Measurements from ENCODE around the gene PAPPA2. TPM values are rescaled to one million over a fixed set of nuclear protein-coding genes. Genes with fewer than 3 reads are reported as not detected.

Gene PAPPA2
- total and polyA plus RNA-seq, 2 donors (not counting 1 experiment from before 2014, with no cell fraction given): not detected

DNA sequence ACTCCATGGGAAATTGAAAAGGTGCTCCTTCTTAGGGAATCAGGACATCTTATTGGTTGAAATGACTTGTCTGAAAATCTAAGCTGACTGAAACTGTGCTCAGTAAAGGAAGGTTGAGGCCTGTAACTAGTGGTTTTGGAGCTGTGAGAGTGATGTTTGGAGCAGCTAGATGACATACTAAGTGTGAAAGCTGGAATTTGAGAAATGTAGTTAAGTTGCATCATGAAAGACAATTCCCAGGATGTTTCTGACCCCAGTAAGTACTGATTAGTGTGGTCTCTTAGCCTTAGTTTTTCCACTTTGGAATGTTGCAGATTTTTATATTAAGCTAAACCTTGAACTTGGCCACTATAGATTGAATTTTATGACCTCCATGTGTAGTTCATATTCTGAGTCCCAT, 154.9 kb downstream of the PAPPA2 start:
- Histone ChIP-seq H3K4me2 (replicated peaks; ENCODE audit: low read depth, low read length, poor library complexity, severe bottlenecking) (no peak overlapping the region), H3K36me3 (replicated peaks in 1 of 2; ENCODE audit: control extremely low read depth in 1 of 2, control insufficient read depth in 1 of 2, extremely low read depth in 1 of 2, insufficient read depth in 2 of 2, low read length in 1 of 2) (no peaks in the 10 kb centered on the region), H3K27me3 (replicated peaks in 1 of 4; ENCODE audit: control extremely low read depth in 1 of 4, control insufficient read depth in 3 of 4, insufficient read depth in 4 of 4, low read length in 3 of 4) (no peaks in the 10 kb centered on the region), H4K20me1 (ENCODE audit: control insufficient read depth, insufficient read depth, low read length, poor library complexity, severe bottlenecking) (no peaks in the 10 kb centered on the region), H3K4me1 (ENCODE audit: control insufficient read depth in 2 of 2, insufficient read depth in 2 of 2, low read length in 2 of 2) (no peaks in the 10 kb centered on the region), H3K9ac (ENCODE audit: low read length) (no peak overlapping the region), H3K4me3 (ENCODE audit: control extremely low read depth in 1 of 5, extremely low read depth in 1 of 5, insufficient read depth in 1 of 5, low read depth in 2 of 5, low read length in 4 of 5) (no peak overlapping the region), H3K79me2 (ENCODE audit: control insufficient read depth, insufficient read depth, low read length) (no peaks in the 10 kb centered on the region), H3K9me3 (ENCODE audit: control extremely low read depth in 1 of 3, control insufficient read depth in 2 of 3, insufficient read depth in 1 of 3, low read length in 2 of 3) (peaks cover 0 to 2% (median 0%) of the 10 kb centered on the region in 3 donors), H3K27ac (ENCODE audit: low read length in 2 of 2) (no peak overlapping the region), H2AFZ (ENCODE audit: insufficient read depth, low read depth, low read length, poor library complexity, severe bottlenecking) (no peak overlapping the region)
- ChIA-PET POLR2A (no interaction called here), CTCF (no interaction called here)
- Mint-ChIP-seq H3K27ac (no peak overlapping the region), H3K4me1 (no peaks in the 10 kb centered on the region), H3K27me3 (peaks cover 2% of the 10 kb centered on the region), H3K4me3 (no peak overlapping the region), H3K9me3 (ENCODE audit: insufficient read depth) (no peaks in the 10 kb centered on the region)
- ATAC-seq (ENCODE audit: low read depth): no peak
- no peak for DNase-seq
- intact Hi-C loops (cut with micrococcal nuclease): no loop called here
- TF ChIP-seq, protein P1, sequence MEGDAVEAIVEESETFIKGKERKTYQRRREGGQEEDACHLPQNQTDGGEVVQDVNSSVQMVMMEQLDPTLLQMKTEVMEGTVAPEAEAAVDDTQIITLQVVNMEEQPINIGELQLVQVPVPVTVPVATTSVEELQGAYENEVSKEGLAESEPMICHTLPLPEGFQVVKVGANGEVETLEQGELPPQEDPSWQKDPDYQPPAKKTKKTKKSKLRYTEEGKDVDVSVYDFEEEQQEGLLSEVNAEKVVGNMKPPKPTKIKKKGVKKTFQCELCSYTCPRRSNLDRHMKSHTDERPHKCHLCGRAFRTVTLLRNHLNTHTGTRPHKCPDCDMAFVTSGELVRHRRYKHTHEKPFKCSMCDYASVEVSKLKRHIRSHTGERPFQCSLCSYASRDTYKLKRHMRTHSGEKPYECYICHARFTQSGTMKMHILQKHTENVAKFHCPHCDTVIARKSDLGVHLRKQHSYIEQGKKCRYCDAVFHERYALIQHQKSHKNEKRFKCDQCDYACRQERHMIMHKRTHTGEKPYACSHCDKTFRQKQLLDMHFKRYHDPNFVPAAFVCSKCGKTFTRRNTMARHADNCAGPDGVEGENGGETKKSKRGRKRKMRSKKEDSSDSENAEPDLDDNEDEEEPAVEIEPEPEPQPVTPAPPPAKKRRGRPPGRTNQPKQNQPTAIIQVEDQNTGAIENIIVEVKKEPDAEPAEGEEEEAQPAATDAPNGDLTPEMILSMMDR (IDR thresholded peaks at IDR 0.05): no peak
- no peak for TF ChIP-seq EZH2 (IDR thresholded peaks at IDR 0.05; ENCODE audit: borderline replicate concordance, insufficient read depth, low read depth, low read length, poor library complexity, severe bottlenecking)

DNA sequence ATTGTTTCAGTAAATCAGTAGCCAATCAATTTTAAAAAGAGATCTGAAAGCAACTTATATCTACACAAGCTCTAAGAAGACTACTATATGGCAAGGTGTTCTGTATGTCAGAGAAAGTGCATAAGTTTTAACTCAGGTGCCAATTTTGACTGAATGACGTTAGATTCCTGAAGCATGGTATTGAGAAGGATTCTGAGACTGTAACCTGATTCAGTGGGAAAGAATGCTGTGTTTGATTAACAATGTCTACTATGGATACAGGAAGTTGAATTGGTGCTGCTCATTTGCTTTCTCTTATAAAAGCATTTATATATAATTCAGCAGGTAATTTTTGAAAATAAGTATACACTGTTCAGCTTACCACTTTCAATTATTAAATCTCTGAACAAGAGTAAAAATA, 156.3 kb downstream of the PAPPA2 start:
- H3K9me3 Mint-ChIP-seq (ENCODE audit: insufficient read depth): peaks cover 3% of the 10 kb centered on the region
- CTCF ChIA-PET: no interaction called here
- Histone ChIP-seq H3K36me3 (replicated peaks in 1 of 2; ENCODE audit: control extremely low read depth in 1 of 2, control insufficient read depth in 1 of 2, extremely low read depth in 1 of 2, insufficient read depth in 2 of 2, low read length in 1 of 2) (no peaks in the 10 kb centered on the region), H3K4me1 (ENCODE audit: control insufficient read depth in 2 of 2, insufficient read depth in 2 of 2, low read length in 2 of 2) (no peaks in the 10 kb centered on the region), H3K9ac (ENCODE audit: low read length) (no peak overlapping the region), H2AFZ (ENCODE audit: insufficient read depth, low read depth, low read length, poor library complexity, severe bottlenecking) (no peak overlapping the region), H3K79me2 (ENCODE audit: control insufficient read depth, insufficient read depth, low read length) (no peaks in the 10 kb centered on the region), H4K20me1 (ENCODE audit: control insufficient read depth, insufficient read depth, low read length, poor library complexity, severe bottlenecking) (no peaks in the 10 kb centered on the region), H3K27ac (ENCODE audit: low read length in 2 of 2) (no peak overlapping the region), H3K27me3 (replicated peaks in 1 of 4; ENCODE audit: control extremely low read depth in 1 of 4, control insufficient read depth in 3 of 4, insufficient read depth in 4 of 4, low read length in 3 of 4) (no peaks in the 10 kb centered on the region), H3K4me3 (ENCODE audit: control extremely low read depth in 1 of 5, extremely low read depth in 1 of 5, insufficient read depth in 1 of 5, low read depth in 2 of 5, low read length in 4 of 5) (no peak overlapping the region), H3K9me3 (ENCODE audit: control extremely low read depth in 1 of 3, control insufficient read depth in 2 of 3, insufficient read depth in 1 of 3, low read length in 2 of 3) (peaks cover 0 to 2% (median 0%) of the 10 kb centered on the region in 3 donors), H3K4me2 (replicated peaks; ENCODE audit: low read depth, low read length, poor library complexity, severe bottlenecking) (no peak overlapping the region)
- POLR2A ChIA-PET: no interaction called here
- no peak for ATAC-seq (ENCODE audit: low read depth)
- intact Hi-C loops (cut with micrococcal nuclease): no loop called here
- no peak overlapping the region for H3K27ac Mint-ChIP-seq
- TF ChIP-seq EZH2 (IDR thresholded peaks at IDR 0.05; ENCODE audit: borderline replicate concordance, insufficient read depth, low read depth, low read length, poor library complexity, severe bottlenecking): no peak
- TF ChIP-seq, protein P1 (IDR thresholded peaks at IDR 0.05): no peak
- 100% methylated on average over 1 of the region's 1 CpG for WGBS (ENCODE audit: insufficient coverage)
- H3K27me3 Mint-ChIP-seq: peaks cover 2% of the 10 kb centered on the region
- no peak for DNase-seq
- H3K4me1 Mint-ChIP-seq: no peaks in the 10 kb centered on the region
- no peak overlapping the region for H3K4me3 Mint-ChIP-seq

Measured in B cell (primary cell).